Fibroblast of lung (primary cell): ENCODE measurements around the gene LRFN2. TPM values are rescaled to one million over a fixed set of nuclear protein-coding genes. Genes with fewer than 3 reads are reported as not detected.

Experiments
- DNase-seq, 2 donors: peaks; one replicate each; pipeline versions ENCODE4 v3.0.0 to v3.0.0-alpha.2; 2010; ENCODE audit warnings: low read depth in 2 of 2
- H2AFZ ChIP-seq: 2 replicates; pipeline ENCODE4 v1.5.1; 2012; ENCODE audit warnings: low read length, control low read depth, inconsistent platforms
- H3K27ac ChIP-seq: 2 replicates; pipeline ENCODE4 v1.5.1; 2011; ENCODE audit warnings: low read length, control low read depth; ENCODE audit not compliant: insufficient read depth
- H3K27me3 ChIP-seq: 2 replicates; pipeline ENCODE4 v1.5.1; 2011; ENCODE audit warnings: mild to moderate bottlenecking, low read length; ENCODE audit not compliant: control insufficient read depth, insufficient read depth
- H3K36me3 ChIP-seq: 2 replicates; pipeline ENCODE4 v1.5.1; 2011; ENCODE audit warnings: low read length; ENCODE audit not compliant: control insufficient read depth, insufficient read depth
- H3K4me1 ChIP-seq: 2 replicates; pipeline ENCODE4 v1.5.1; 2011; ENCODE audit warnings: low read length; ENCODE audit not compliant: control insufficient read depth, insufficient read depth; ENCODE audit errors: extremely low read depth
- H3K4me2 ChIP-seq: 2 replicates; pipeline ENCODE4 v1.5.1; 2011; ENCODE audit warnings: low read length, control low read depth; ENCODE audit not compliant: insufficient read depth; ENCODE audit errors: extremely low read depth
- H3K4me3 ChIP-seq, 4 experiments: fragments of 200-600 bp in 1 of 4; sonication (generic) in 1 of 4; replicated peaks in 1 of 4; 2 replicates each; pipeline ENCODE4 v1.5.1; 2011 to 2016; ENCODE audit warnings: low read length in 4 of 4, low read depth in 3 of 4, mild to moderate bottlenecking in 3 of 4, control low read depth in 2 of 4, inconsistent platforms in 1 of 4, mixed read lengths in 1 of 4; ENCODE audit not compliant: insufficient read depth in 1 of 4; ENCODE audit errors: control extremely low read depth in 1 of 4
- H3K79me2 ChIP-seq: 2 replicates; pipeline ENCODE4 v1.5.1; 2012; ENCODE audit warnings: mild to moderate bottlenecking, low read length, inconsistent platforms; ENCODE audit not compliant: control insufficient read depth, insufficient read depth
- H3K9ac ChIP-seq: 2 replicates; pipeline ENCODE4 v1.5.1; 2011; ENCODE audit warnings: mild to moderate bottlenecking, low read length, control low read depth; ENCODE audit not compliant: insufficient read depth
- H3K9me3 ChIP-seq: 2 replicates; pipeline ENCODE4 v1.5.1; 2012; ENCODE audit warnings: low read depth, low read length; ENCODE audit not compliant: control insufficient read depth, insufficient read depth
- H4K20me1 ChIP-seq: 2 replicates; pipeline ENCODE4 v1.5.1; 2011; ENCODE audit warnings: low read length; ENCODE audit not compliant: control insufficient read depth, insufficient read depth; ENCODE audit errors: extremely low read depth
- CTCF ChIP-seq, 2 donors: IDR thresholded peaks in 1 of 2; conservative IDR thresholded peaks in 1 of 2; 1 replicate in 1 of 2; 2 replicates in 1 of 2; pipeline ENCODE4 v1.5.1; 2011 to 2012; ENCODE audit warnings: low read length in 2 of 2, control low read depth in 1 of 2, inconsistent platforms in 1 of 2, low read depth in 1 of 2, mild to moderate bottlenecking in 1 of 2
- EZH2 ChIP-seq: IDR thresholded peaks from 2 replicates; pipeline ENCODE4 v1.5.1; 2012; ENCODE audit warnings: low read length, control low read depth, mild to moderate bottlenecking; ENCODE audit errors: missing control alignments
- polyA plus RNA-seq, 2 donors: library from polyadenylated mRNA; depleted of rRNA in 1 of 2; stranded (reverse) in 1 of 2; unstranded in 1 of 2; fragments of >200 nt; gene quantifications; 2 replicates each; pipeline ENCODE4 v1.2.1, GENCODE V29; 2011 to 2012; ENCODE audit warnings: missing spikeins in 1 of 2
- total RNA-seq: library from RNA; depleted of rRNA; stranded (reverse); fragments of >200 nt; gene quantifications from 2 replicates; pipeline ENCODE4 v1.2.1, GENCODE V29; 2014

Gene LRFN2
- total and polyA plus RNA-seq, 2 donors (not counting 1 experiment from before 2014, with no cell fraction given), result not detected

GRCh38 chr6:40510442-40510841 is 76.7 kb downstream of the LRFN2 start:
- H3K36me3 ChIP-seq, result no peaks in the 10 kb centered on the region
- no peaks in the 10 kb centered on the region for H3K27me3 ChIP-seq
- H2AFZ ChIP-seq, result no peak overlapping the region
- no peaks in the 10 kb centered on the region for H3K9me3 ChIP-seq
- DNase-seq, result no peak
- H3K4me1 ChIP-seq, result no peaks in the 10 kb centered on the region
- H3K79me2 ChIP-seq, result no peaks in the 10 kb centered on the region
- no peak overlapping the region for H3K9ac ChIP-seq
- H3K27ac ChIP-seq, result no peak overlapping the region
- H3K4me2 ChIP-seq, result no peak overlapping the region
- TF ChIP-seq CTCF (conservative IDR thresholded peaks at IDR 0.05 in 1 of 2, IDR thresholded peaks at IDR 0.05 in 1 of 2; ENCODE audit: low read depth in 1 of 2, low read length in 2 of 2) (no peak), EZH2 (no peak)
- H4K20me1 ChIP-seq, result no peaks in the 10 kb centered on the region
- no peak overlapping the region for H3K4me3 ChIP-seq

GRCh38 chr6:40509716-40510260 is 77.4 kb downstream of the LRFN2 start:
- Histone ChIP-seq H3K9me3 (no peaks in the 10 kb centered on the region), H3K4me1 (no peaks in the 10 kb centered on the region), H2AFZ (no peak overlapping the region), H3K27me3 (no peaks in the 10 kb centered on the region), H3K4me3 (no peak overlapping the region), H3K9ac (no peak overlapping the region), H3K27ac (no peak overlapping the region), H3K4me2 (no peak overlapping the region), H3K36me3 (no peaks in the 10 kb centered on the region), H4K20me1 (no peaks in the 10 kb centered on the region), H3K79me2 (no peaks in the 10 kb centered on the region)
- TF ChIP-seq EZH2 (no peak), CTCF (conservative IDR thresholded peaks at IDR 0.05 in 1 of 2, IDR thresholded peaks at IDR 0.05 in 1 of 2; ENCODE audit: low read depth in 1 of 2, low read length in 2 of 2) (no peak)
- DNase-seq, result no peak

- Histone ChIP-seq H3K4me1 (no peaks in the 10 kb centered on the region), H3K4me2 (no peak overlapping the region), H3K36me3 (no peaks in the 10 kb centered on the region), H3K27ac (no peak overlapping the region), H4K20me1 (no peaks in the 10 kb centered on the region), H2AFZ (no peak overlapping the region), H3K9me3 (no peaks in the 10 kb centered on the region), H3K79me2 (no peaks in the 10 kb centered on the region), H3K9ac (no peak overlapping the region), H3K27me3 (no peaks in the 10 kb centered on the region), H3K4me3 (no peak overlapping the region)
- no peak for TF ChIP-seq EZH2
- no peak for TF ChIP-seq CTCF (conservative IDR thresholded peaks at IDR 0.05 in 1 of 2, IDR thresholded peaks at IDR 0.05 in 1 of 2; ENCODE audit: low read depth in 1 of 2, low read length in 2 of 2)
- no peak for DNase-seq
Measured at GRCh38 chr6:40509086-40509485, 78.1 kb downstream of the LRFN2 start.
